Left renal cortex interstitium (tissue), 4 donors: ENCODE data around the gene EML4. TPM values are rescaled to one million over a fixed set of nuclear protein-coding genes. Genes with fewer than 3 reads are reported as not detected.
"Not testable (repeated sequence)": the region's sequence is repeated elsewhere in the genome, so short reads cannot be mapped to it uniquely, and the experiment has no call there.

Experiments used
- DNase-seq, 4 donors: peaks; one replicate each; pipeline ENCODE4 v3.0.0-alpha.2; 2013; ENCODE audit warnings: low read depth in 4 of 4, low spot score in 2 of 4, missing footprints in 1 of 4
- polyA plus RNA-seq, 4 donors: library from polyadenylated mRNA; unstranded; fragments of 120-200 nt; gene quantifications; one replicate each; pipeline ENCODE4 v1.2.1, GENCODE V29; 2013; ENCODE audit not compliant: insufficient read length in 4 of 4

Gene EML4
- 100 to 1,000 TPM in 3 of 4 donors, 10 to 100 TPM in 1; 96.8 to 136 (median 111) TPM for polyA plus RNA-seq

GRCh38 chr2:42169100-42169873 is at the start of gene EML4:
Gene EML4 (plus strand): TSS chr2:42169353. CDS start chr2:42169612, 259 bp downstream.
- DNase-seq, result peak; percentile 60 to 83 (median 78)

GRCh38 chr2:42123426-42123825 is 45.7 kb upstream of the EML4 start:
- DNase-seq, result no peak

- no peak for DNase-seq
Observed at GRCh38 chr2:42124011-42124785, 45.0 kb upstream of the EML4 start.

GRCh38 chr2:42125841-42126594 is 43.1 kb upstream of the EML4 start:
- no peak for DNase-seq

GRCh38 chr2:42126873-42127272 is 42.3 kb upstream of the EML4 start:
- not testable (repeated sequence) for DNase-seq

GRCh38 chr2:42127425-42128424 is 41.4 kb upstream of the EML4 start:
- DNase-seq, result no peak

GRCh38 chr2:42128721-42129486 is 40.2 kb upstream of the EML4 start:
- DNase-seq, result no peak

- DNase-seq, result no peak
Observed at GRCh38 chr2:42129487-42129852, 39.7 kb upstream of the EML4 start.

GRCh38 chr2:42129947-42130346 is 39.2 kb upstream of the EML4 start:
- no peak for DNase-seq

GRCh38 chr2:42130858-42131257 is 38.3 kb upstream of the EML4 start:
- DNase-seq, result not testable (repeated sequence)

GRCh38 chr2:42132191-42132965 is 36.8 kb upstream of the EML4 start:
- no peak for DNase-seq

GRCh38 chr2:42132966-42133641 is 36.0 kb upstream of the EML4 start:
- peak in 1 of 4 donors; percentile 66 for DNase-seq

GRCh38 chr2:42133771-42134195 is 35.4 kb upstream of the EML4 start:
- no peak for DNase-seq

GRCh38 chr2:42134401-42134932 is 34.7 kb upstream of the EML4 start:
- not testable (repeated sequence) for DNase-seq

GRCh38 chr2:42135381-42136312 is 33.5 kb upstream of the EML4 start:
- no peak for DNase-seq

- no peak for DNase-seq
Observed at GRCh38 chr2:42136782-42137124, 32.4 kb upstream of the EML4 start.
